HG03439 (cell line): Measurements from ENCODE around the gene PPP1CC.
A peak's percentile ranks its signal among the peaks of the same experiment; 100 is the strongest.

Experiments used
- ATAC-seq: cut with Tn5 transposase; IDR thresholded peaks from one replicate; pipeline ENCODE4 v1.9.1; 2021; ENCODE audit warnings: mild to moderate bottlenecking, moderate library complexity; ENCODE audit not compliant: unreplicated experiment

Gene PPP1CC

GRCh38 chr12:110689281-110690126 lies 53.2 kb downstream of the PPP1CC start:
- peak; percentile 40 for ATAC-seq

- ATAC-seq = peak; percentile 17
These were observed 54.0 kb downstream of the PPP1CC start, which contains the start of gene HVCN1 for GRCh38 chr12:110688446-110689280. TSS of gene HVCN1 (minus strand) at chr12:110689115. CDS start at chr12:110683245, 5,870 bp downstream.

- ATAC-seq = no peak
These were observed 55.1 kb downstream of the PPP1CC start for GRCh38 chr12:110687396-110688169.

- no peak for ATAC-seq
These were observed 56.3 kb downstream of the PPP1CC start for GRCh38 chr12:110686294-110686903.

- ATAC-seq = no peak
These were observed 58.3 kb downstream of the PPP1CC start for GRCh38 chr12:110684312-110684836.

- ATAC-seq = no peak
These were observed 58.8 kb downstream of the PPP1CC start for GRCh38 chr12:110683888-110684287.

- no peak for ATAC-seq
These were observed 62.7 kb downstream of the PPP1CC start for GRCh38 chr12:110680032-110680431.

GRCh38 chr12:110679201-110679600 lies 63.5 kb downstream of the PPP1CC start:
- no peak for ATAC-seq

GRCh38 chr12:110677982-110678381 lies 64.7 kb downstream of the PPP1CC start:
- peak; percentile 10 for ATAC-seq

- peak; percentile 58 for ATAC-seq
These were observed 65.3 kb downstream of the PPP1CC start for GRCh38 chr12:110677206-110677911.

GRCh38 chr12:110676171-110676570 lies 66.5 kb downstream of the PPP1CC start:
- ATAC-seq = no peak

GRCh38 chr12:110670161-110670701 lies 72.5 kb downstream of the PPP1CC start:
- peak; percentile 58 for ATAC-seq
